ENCODE results near the gene MAPK14.

DNA sequence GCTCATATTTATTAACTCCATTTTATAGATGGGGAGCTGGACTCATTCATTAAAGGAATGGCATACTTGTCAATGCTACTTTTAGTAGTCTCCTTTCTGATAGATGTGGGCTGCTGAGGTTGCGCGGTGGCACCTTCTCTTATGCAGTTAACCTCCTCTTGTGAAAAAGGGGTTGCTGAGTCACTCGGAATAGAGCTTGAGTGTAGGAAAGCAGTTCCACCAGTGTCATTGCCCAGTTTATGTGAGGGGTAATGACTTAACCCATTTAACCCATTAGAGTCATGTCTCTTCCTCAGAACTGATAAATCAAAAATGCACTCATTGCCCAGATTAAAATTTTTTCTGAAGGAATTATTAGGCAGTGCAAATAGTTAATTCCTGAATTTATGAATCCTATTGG, 6.3 kb downstream of the MAPK14 start:
- TF ChIP-seq, protein P1, sequence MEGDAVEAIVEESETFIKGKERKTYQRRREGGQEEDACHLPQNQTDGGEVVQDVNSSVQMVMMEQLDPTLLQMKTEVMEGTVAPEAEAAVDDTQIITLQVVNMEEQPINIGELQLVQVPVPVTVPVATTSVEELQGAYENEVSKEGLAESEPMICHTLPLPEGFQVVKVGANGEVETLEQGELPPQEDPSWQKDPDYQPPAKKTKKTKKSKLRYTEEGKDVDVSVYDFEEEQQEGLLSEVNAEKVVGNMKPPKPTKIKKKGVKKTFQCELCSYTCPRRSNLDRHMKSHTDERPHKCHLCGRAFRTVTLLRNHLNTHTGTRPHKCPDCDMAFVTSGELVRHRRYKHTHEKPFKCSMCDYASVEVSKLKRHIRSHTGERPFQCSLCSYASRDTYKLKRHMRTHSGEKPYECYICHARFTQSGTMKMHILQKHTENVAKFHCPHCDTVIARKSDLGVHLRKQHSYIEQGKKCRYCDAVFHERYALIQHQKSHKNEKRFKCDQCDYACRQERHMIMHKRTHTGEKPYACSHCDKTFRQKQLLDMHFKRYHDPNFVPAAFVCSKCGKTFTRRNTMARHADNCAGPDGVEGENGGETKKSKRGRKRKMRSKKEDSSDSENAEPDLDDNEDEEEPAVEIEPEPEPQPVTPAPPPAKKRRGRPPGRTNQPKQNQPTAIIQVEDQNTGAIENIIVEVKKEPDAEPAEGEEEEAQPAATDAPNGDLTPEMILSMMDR (IDR thresholded peaks at IDR 0.05) = no peak
- TF ChIP-seq POLR2AphosphoS5 (IDR thresholded peaks at IDR 0.05) = no peak
